Panc1 (cell line): ENCODE measurements around the gene APRT.

ENCODE experiments used
- POLR2AphosphoS5 ChIP-seq: IDR thresholded peaks from 2 replicates; pipeline ENCODE4 v1.6.1; 2012; ENCODE audit warnings: mild to moderate bottlenecking, low read depth, low read length, moderate library complexity
- SIN3A ChIP-seq: IDR thresholded peaks from 2 replicates; pipeline ENCODE4 v1.6.1; 2012; ENCODE audit warnings: low read depth, mild to moderate bottlenecking, low read length, moderate library complexity, borderline replicate concordance; ENCODE audit not compliant: insufficient read depth
- TF ChIP-seq, protein P1 (sequence below): fragments of 450-650 bp; IDR thresholded peaks from 2 replicates; pipeline ENCODE4 v1.5.1; 2017; ENCODE audit warnings: mild to moderate bottlenecking
- TF ChIP-seq, protein P2 (sequence below), 2 experiments: IDR thresholded peaks; 2 replicates each; pipeline ENCODE4 v1.6.1; 2011 to 2012; ENCODE audit warnings: low read depth in 2 of 2, control low read depth in 1 of 2, low read length in 1 of 2, mild to moderate bottlenecking in 1 of 2, moderate library complexity in 1 of 2; ENCODE audit not compliant: insufficient read depth in 1 of 2

DNA sequence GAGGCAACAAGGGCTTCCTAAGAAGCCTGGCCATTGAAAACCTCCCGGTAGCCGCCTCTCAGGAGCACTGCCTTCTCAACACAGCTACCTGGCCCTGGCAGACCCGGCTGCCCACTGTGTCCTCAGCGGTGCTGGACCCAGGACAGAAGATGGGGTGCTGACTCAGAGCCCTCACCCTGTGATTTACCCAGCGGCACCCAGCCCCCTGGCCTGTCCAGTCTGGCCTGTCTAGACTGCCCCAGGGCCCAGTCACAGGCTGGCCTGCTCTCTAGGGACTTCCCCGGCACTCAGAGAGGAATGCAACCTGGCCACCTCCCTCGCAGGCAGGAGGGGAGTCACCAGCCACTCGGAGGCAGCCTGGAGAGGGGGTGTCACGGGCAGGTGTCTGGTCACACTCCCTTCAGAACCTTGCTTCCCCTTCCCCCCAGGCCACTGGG, 46.8 kb downstream of the APRT start:
- TF ChIP-seq, protein P1, sequence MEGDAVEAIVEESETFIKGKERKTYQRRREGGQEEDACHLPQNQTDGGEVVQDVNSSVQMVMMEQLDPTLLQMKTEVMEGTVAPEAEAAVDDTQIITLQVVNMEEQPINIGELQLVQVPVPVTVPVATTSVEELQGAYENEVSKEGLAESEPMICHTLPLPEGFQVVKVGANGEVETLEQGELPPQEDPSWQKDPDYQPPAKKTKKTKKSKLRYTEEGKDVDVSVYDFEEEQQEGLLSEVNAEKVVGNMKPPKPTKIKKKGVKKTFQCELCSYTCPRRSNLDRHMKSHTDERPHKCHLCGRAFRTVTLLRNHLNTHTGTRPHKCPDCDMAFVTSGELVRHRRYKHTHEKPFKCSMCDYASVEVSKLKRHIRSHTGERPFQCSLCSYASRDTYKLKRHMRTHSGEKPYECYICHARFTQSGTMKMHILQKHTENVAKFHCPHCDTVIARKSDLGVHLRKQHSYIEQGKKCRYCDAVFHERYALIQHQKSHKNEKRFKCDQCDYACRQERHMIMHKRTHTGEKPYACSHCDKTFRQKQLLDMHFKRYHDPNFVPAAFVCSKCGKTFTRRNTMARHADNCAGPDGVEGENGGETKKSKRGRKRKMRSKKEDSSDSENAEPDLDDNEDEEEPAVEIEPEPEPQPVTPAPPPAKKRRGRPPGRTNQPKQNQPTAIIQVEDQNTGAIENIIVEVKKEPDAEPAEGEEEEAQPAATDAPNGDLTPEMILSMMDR, result no peak
- no peak for TF ChIP-seq SIN3A
- no peak for TF ChIP-seq POLR2AphosphoS5
- TF ChIP-seq, protein P2, sequence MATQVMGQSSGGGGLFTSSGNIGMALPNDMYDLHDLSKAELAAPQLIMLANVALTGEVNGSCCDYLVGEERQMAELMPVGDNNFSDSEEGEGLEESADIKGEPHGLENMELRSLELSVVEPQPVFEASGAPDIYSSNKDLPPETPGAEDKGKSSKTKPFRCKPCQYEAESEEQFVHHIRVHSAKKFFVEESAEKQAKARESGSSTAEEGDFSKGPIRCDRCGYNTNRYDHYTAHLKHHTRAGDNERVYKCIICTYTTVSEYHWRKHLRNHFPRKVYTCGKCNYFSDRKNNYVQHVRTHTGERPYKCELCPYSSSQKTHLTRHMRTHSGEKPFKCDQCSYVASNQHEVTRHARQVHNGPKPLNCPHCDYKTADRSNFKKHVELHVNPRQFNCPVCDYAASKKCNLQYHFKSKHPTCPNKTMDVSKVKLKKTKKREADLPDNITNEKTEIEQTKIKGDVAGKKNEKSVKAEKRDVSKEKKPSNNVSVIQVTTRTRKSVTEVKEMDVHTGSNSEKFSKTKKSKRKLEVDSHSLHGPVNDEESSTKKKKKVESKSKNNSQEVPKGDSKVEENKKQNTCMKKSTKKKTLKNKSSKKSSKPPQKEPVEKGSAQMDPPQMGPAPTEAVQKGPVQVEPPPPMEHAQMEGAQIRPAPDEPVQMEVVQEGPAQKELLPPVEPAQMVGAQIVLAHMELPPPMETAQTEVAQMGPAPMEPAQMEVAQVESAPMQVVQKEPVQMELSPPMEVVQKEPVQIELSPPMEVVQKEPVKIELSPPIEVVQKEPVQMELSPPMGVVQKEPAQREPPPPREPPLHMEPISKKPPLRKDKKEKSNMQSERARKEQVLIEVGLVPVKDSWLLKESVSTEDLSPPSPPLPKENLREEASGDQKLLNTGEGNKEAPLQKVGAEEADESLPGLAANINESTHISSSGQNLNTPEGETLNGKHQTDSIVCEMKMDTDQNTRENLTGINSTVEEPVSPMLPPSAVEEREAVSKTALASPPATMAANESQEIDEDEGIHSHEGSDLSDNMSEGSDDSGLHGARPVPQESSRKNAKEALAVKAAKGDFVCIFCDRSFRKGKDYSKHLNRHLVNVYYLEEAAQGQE (IDR thresholded peaks at IDR 0.05; ENCODE audit: insufficient read depth in 1 of 2, low read depth in 2 of 2, low read length in 1 of 2), result no peak
